Mesendoderm (in vitro differentiated cells): ENCODE data around the gene ANXA8.
A peak's percentile ranks its signal among the peaks of the same experiment; 100 is the strongest.
"Not testable (repeated sequence)": the region's sequence is repeated elsewhere in the genome, so short reads cannot be mapped to it uniquely, and the experiment has no call there.

Source experiments
- DNase-seq: peaks from one replicate; pipeline ENCODE4 v3.0.0; 2013
- H2AK5ac ChIP-seq: 2 replicates; pipeline ENCODE4 v1.6.1; 2013; ENCODE audit warnings: low read length, inconsistent platforms
- H2BK120ac ChIP-seq: 2 replicates; pipeline ENCODE4 v1.6.1; 2013; ENCODE audit warnings: low read depth, mild to moderate bottlenecking, low read length, moderate library complexity, mixed read lengths
- H2BK15ac ChIP-seq: replicated peaks from 2 replicates; pipeline ENCODE4 v1.6.1; 2013; ENCODE audit warnings: low read depth, mild to moderate bottlenecking, moderate library complexity
- H2BK5ac ChIP-seq: 2 replicates; pipeline ENCODE4 v1.6.1; 2013; ENCODE audit warnings: low read length, inconsistent platforms
- H3K18ac ChIP-seq: 2 replicates; pipeline ENCODE4 v1.6.1; 2013; ENCODE audit warnings: mild to moderate bottlenecking, low read length, mixed read lengths
- H3K23ac ChIP-seq: one replicate; pipeline ENCODE4 v1.6.1; 2013; ENCODE audit warnings: low read length
- H3K27ac ChIP-seq: 2 replicates; pipeline ENCODE4 v1.5.1; 2013; ENCODE audit warnings: low read depth, mild to moderate bottlenecking, inconsistent platforms, low read length, moderate library complexity
- H3K27me3 ChIP-seq: 2 replicates; pipeline ENCODE4 v1.6.1; 2013; ENCODE audit warnings: low read length, control low read depth, mild to moderate bottlenecking, inconsistent platforms; ENCODE audit not compliant: insufficient read depth, poor library complexity
- H3K36me3 ChIP-seq: 2 replicates; pipeline ENCODE4 v1.6.1; 2013; ENCODE audit warnings: low read length, inconsistent platforms; ENCODE audit not compliant: control insufficient read depth, insufficient read depth
- H3K4ac ChIP-seq: one replicate; pipeline ENCODE4 v1.6.1; 2013; ENCODE audit warnings: low read depth, mild to moderate bottlenecking, low read length, moderate library complexity
- H3K4me1 ChIP-seq: 2 replicates; pipeline ENCODE4 v1.6.1; 2013; ENCODE audit warnings: low read depth, low read length, inconsistent platforms; ENCODE audit not compliant: control insufficient read depth
- H3K4me2 ChIP-seq: 2 replicates; pipeline ENCODE4 v1.6.1; 2013; ENCODE audit warnings: low read length
- H3K4me3 ChIP-seq: 2 replicates; pipeline ENCODE4 v1.5.1; 2013; ENCODE audit warnings: mild to moderate bottlenecking, low read length
- H3K56ac ChIP-seq: one replicate; pipeline ENCODE4 v1.6.1; 2013; ENCODE audit warnings: low read length
- H3K79me1 ChIP-seq: 2 replicates; pipeline ENCODE4 v1.6.1; 2013; ENCODE audit warnings: low read length, inconsistent platforms
- H3K79me2 ChIP-seq: 2 replicates; pipeline ENCODE4 v1.6.1; 2013; ENCODE audit warnings: mild to moderate bottlenecking, low read length; ENCODE audit not compliant: control insufficient read depth, insufficient read depth
- H3K9ac ChIP-seq: 2 replicates; pipeline ENCODE4 v1.6.1; 2013; ENCODE audit warnings: low read length, inconsistent platforms
- H4K5ac ChIP-seq: one replicate; pipeline ENCODE4 v1.6.1; 2013; ENCODE audit warnings: low read length
- H4K8ac ChIP-seq: one replicate; pipeline ENCODE4 v1.6.1; 2013; ENCODE audit warnings: low read depth, mild to moderate bottlenecking, control low read depth, low read length, moderate library complexity
- WGBS: extraction: QIAGEN DNeasy Blood & Tissue Kit; methylation state at CpG from one replicate; pipeline ENCODE4 v1.1.7; 2013; ENCODE audit warnings: low lambda C conversion rate, missing lambda C conversion rate; ENCODE audit not compliant: insufficient coverage; ENCODE audit errors: extremely low coverage; 5-methylcytosine and 5-hydroxymethylcytosine counted together

ANXA8 gene

GRCh38 chr10:47485943-47486342 lies 2.0 kb upstream of the ANXA8 start:
- H3K56ac ChIP-seq, H2BK120ac ChIP-seq, H2AK5ac ChIP-seq, H4K5ac ChIP-seq, H3K79me2 ChIP-seq, H3K4me2 ChIP-seq, H3K27ac ChIP-seq, H3K27me3 ChIP-seq, H3K4me1 ChIP-seq, H3K4ac ChIP-seq, H2BK15ac ChIP-seq, H3K79me1 ChIP-seq, H3K23ac ChIP-seq, H3K4me3 ChIP-seq, H4K8ac ChIP-seq, H3K18ac ChIP-seq, H3K36me3 ChIP-seq, H2BK5ac ChIP-seq, H3K9ac ChIP-seq: not testable (repeated sequence)
- no CpG with 5 or more reads among the region's 4 CpGs for WGBS
- peak; percentile 65 for DNase-seq

DNA sequence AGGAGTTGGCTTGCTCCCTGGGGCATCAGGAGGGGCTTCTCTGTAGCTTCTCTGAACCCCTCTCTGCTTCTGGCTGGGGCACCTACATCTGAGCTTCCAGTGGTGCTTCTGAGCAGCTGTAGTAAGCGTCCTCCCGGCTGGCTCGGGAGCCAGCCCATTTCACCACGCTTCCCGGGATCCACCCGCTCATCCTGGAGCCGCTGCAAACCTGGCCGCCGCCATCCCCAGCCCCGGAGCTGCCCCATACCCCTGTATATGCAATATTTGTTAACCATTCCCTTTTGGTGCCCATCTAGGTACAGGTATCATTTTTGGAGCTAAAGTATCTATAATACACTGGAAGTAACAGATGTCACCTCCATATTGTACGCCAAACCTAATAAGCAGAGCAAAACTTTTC lies 871 bp upstream of the ANXA8 start:
- H3K4ac ChIP-seq, H3K27ac ChIP-seq, H3K79me2 ChIP-seq, H2BK5ac ChIP-seq, H4K5ac ChIP-seq, H4K8ac ChIP-seq, DNase-seq, H3K56ac ChIP-seq, H3K27me3 ChIP-seq, H3K4me3 ChIP-seq, H3K4me1 ChIP-seq, H3K36me3 ChIP-seq, H3K23ac ChIP-seq, H2BK120ac ChIP-seq, H3K4me2 ChIP-seq, H3K9ac ChIP-seq, H3K79me1 ChIP-seq, H2BK15ac ChIP-seq, H2AK5ac ChIP-seq, H3K18ac ChIP-seq: not testable (repeated sequence)
- no CpG with 5 or more reads among the region's 11 CpGs for WGBS

DNA sequence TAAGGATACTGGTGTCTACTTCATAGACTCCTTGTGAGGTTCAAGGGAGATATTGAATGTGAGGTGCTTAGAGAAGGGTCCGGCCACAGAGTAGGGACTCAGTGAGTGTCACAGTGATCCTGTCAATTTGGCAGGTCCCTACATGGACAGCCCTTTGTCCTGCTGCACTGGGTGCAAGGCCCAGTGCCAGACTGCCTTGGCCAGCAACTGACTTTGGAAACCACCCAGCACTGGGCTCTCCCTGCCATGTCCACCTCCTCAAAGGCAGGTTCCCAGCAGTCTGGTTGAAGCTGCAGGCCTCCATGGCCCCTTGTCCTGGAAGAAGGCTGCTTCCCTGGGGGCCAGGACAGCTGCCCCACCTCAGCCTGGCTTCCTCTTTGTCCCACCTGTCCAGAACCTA lies 1.5 kb downstream of the ANXA8 start:
- no CpG with 5 or more reads among the region's 1 CpG for WGBS
- H3K27ac ChIP-seq = not testable (repeated sequence)

GRCh38 chr10:47481768-47482181 lies 2.1 kb downstream of the ANXA8 start:
- H3K18ac ChIP-seq, H3K4ac ChIP-seq, H3K56ac ChIP-seq, H3K79me1 ChIP-seq, H3K36me3 ChIP-seq, H2BK15ac ChIP-seq, H4K5ac ChIP-seq, H3K27ac ChIP-seq, H3K4me2 ChIP-seq, DNase-seq, H3K9ac ChIP-seq, H3K27me3 ChIP-seq, H2BK120ac ChIP-seq, H2BK5ac ChIP-seq, H3K4me1 ChIP-seq, H3K4me3 ChIP-seq, H3K23ac ChIP-seq, H2AK5ac ChIP-seq, H4K8ac ChIP-seq, H3K79me2 ChIP-seq: not testable (repeated sequence)
- no CpG with 5 or more reads among the region's 6 CpGs for WGBS

More for the DNA sequence above, 1.5 kb downstream of the ANXA8 start:
- not testable (repeated sequence) for H3K36me3 ChIP-seq, H3K23ac ChIP-seq, H3K4me1 ChIP-seq, H4K5ac ChIP-seq, H3K79me2 ChIP-seq, H3K9ac ChIP-seq, H3K56ac ChIP-seq, H3K79me1 ChIP-seq, H2BK15ac ChIP-seq, H2BK120ac ChIP-seq, H2AK5ac ChIP-seq, H3K4me2 ChIP-seq, H3K4ac ChIP-seq, DNase-seq, H4K8ac ChIP-seq, H3K4me3 ChIP-seq, H3K18ac ChIP-seq, H3K27me3 ChIP-seq, H2BK5ac ChIP-seq

DNA sequence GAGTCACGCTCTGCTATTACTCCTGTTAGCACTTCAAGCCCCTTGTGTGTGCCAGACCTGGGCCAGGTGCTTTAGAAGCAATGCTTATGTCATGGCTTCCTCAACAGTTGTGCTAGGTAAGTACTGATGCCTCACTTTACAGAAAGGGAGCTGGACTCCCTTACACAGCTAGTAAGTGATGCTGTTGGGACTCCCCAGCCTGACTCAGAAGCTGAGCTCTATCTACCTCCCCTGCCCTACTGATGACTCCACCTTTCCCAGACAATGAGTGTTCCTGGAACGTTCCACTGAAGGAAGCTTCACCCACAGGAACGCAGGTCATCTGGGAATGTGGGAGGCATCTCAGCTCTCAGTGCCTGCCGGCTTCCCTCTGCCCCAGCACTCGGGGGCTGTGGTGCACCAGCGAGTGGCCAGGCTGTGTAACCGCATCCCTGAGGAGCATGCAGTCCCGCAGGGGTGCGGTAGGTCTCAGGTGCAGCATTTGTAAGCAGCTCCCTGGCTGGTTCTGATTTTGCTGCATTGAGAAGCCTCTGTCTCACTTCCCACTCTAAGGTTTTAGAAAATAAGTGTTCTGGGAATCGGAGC lies 2.6 kb downstream of the ANXA8 start:
- not testable (repeated sequence) for H3K4me2 ChIP-seq, H3K4me3 ChIP-seq, H3K27me3 ChIP-seq, H2BK15ac ChIP-seq, H2BK120ac ChIP-seq, H4K5ac ChIP-seq, H3K23ac ChIP-seq, H3K79me1 ChIP-seq, H3K27ac ChIP-seq, H4K8ac ChIP-seq, H3K4ac ChIP-seq, H3K9ac ChIP-seq, H2AK5ac ChIP-seq, H2BK5ac ChIP-seq, H3K18ac ChIP-seq, H3K4me1 ChIP-seq, H3K36me3 ChIP-seq, H3K79me2 ChIP-seq, H3K56ac ChIP-seq
- DNase-seq = peak; percentile 57
- WGBS = no CpG with 5 or more reads among the region's 10 CpGs

- H2BK5ac ChIP-seq, H3K79me2 ChIP-seq, H4K8ac ChIP-seq, H3K79me1 ChIP-seq, H4K5ac ChIP-seq, H3K18ac ChIP-seq, H3K56ac ChIP-seq, H3K27me3 ChIP-seq, H3K4ac ChIP-seq, H2BK15ac ChIP-seq, H2AK5ac ChIP-seq, H3K4me3 ChIP-seq, H3K23ac ChIP-seq, H3K9ac ChIP-seq, H3K27ac ChIP-seq, H2BK120ac ChIP-seq, DNase-seq, H3K36me3 ChIP-seq, H3K4me1 ChIP-seq, H3K4me2 ChIP-seq: not testable (repeated sequence)
- WGBS = no CpG with 5 or more reads among the region's 3 CpGs
These were observed 3.8 kb downstream of the ANXA8 start for GRCh38 chr10:47480133-47480532.
